Keratinocyte (primary cell): ENCODE results near the gene DUSP23. TPM values are rescaled to one million over a fixed set of nuclear protein-coding genes. Genes with fewer than 3 reads are reported as not detected.

Experiments
- DNase-seq: peaks from one replicate; pipeline ENCODE4 v3.0.0-alpha.2; 2011; ENCODE audit warnings: low read depth, missing footprints, low spot score
- FAIRE-seq: peaks from 2 replicates; lab custom pipeline; 2011; peaks lifted over from hg19 to GRCh38; lab: Jason Lieb, UNC
- H2AFZ ChIP-seq: 2 replicates; pipeline ENCODE4 v1.6.0; 2012; ENCODE audit warnings: low read length, control low read depth, inconsistent platforms; ENCODE audit not compliant: control insufficient read depth
- H3K27ac ChIP-seq: 2 replicates; pipeline ENCODE4 v1.5.1; 2011; ENCODE audit warnings: low read length; ENCODE audit not compliant: control insufficient read depth, insufficient read depth
- H3K27me3 ChIP-seq: 3 replicates; pipeline ENCODE4 v1.6.0; 2011; ENCODE audit warnings: low read length; ENCODE audit not compliant: control insufficient read depth, insufficient read depth; ENCODE audit errors: extremely low read depth
- H3K36me3 ChIP-seq, 2 experiments: 2 replicates in 1 of 2; 3 replicates in 1 of 2; pipeline ENCODE4 v1.5.1; 2011; ENCODE audit warnings: low read length in 2 of 2, mild to moderate bottlenecking in 1 of 2; ENCODE audit not compliant: control insufficient read depth in 2 of 2, insufficient read depth in 2 of 2; ENCODE audit errors: extremely low read depth in 1 of 2
- H3K4me1 ChIP-seq: 3 replicates; pipeline ENCODE4 v1.5.1; 2011; ENCODE audit warnings: low read length; ENCODE audit not compliant: control insufficient read depth, insufficient read depth; ENCODE audit errors: extremely low read depth
- H3K4me2 ChIP-seq: 3 replicates; pipeline ENCODE4 v1.6.0; 2011; ENCODE audit warnings: low read depth, low read length; ENCODE audit not compliant: control insufficient read depth, insufficient read depth; ENCODE audit errors: extremely low read depth
- H3K4me3 ChIP-seq, 3 experiments: fragments of 200-600 bp in 1 of 3; sonication (generic) in 1 of 3; 2 replicates in 2 of 3; 3 replicates in 1 of 3; pipeline ENCODE4 v1.5.1; 2011 to 2016; ENCODE audit warnings: low read length in 3 of 3, mild to moderate bottlenecking in 3 of 3, control low read depth in 2 of 3, inconsistent platforms in 1 of 3, low read depth in 1 of 3, mixed read lengths in 1 of 3, mixed run types in 1 of 3, moderate library complexity in 1 of 3; ENCODE audit not compliant: control insufficient read depth in 2 of 3, insufficient read depth in 2 of 3; ENCODE audit errors: extremely low read depth in 1 of 3
- H3K79me2 ChIP-seq: 2 replicates; pipeline ENCODE4 v1.6.0; 2012; ENCODE audit warnings: low read length; ENCODE audit not compliant: control insufficient read depth, insufficient read depth
- H3K9ac ChIP-seq: 3 replicates; pipeline ENCODE4 v1.6.0; 2011; ENCODE audit warnings: low read length; ENCODE audit not compliant: control insufficient read depth, insufficient read depth; ENCODE audit errors: extremely low read depth
- H3K9me1 ChIP-seq: 3 replicates; pipeline ENCODE4 v1.6.0; 2011; ENCODE audit warnings: low read length; ENCODE audit not compliant: control insufficient read depth, insufficient read depth; ENCODE audit errors: extremely low read depth
- H3K9me3 ChIP-seq: 2 replicates; pipeline ENCODE4 v1.5.1; 2012; ENCODE audit warnings: low read depth, low read length; ENCODE audit not compliant: control insufficient read depth
- H4K20me1 ChIP-seq: 3 replicates; pipeline ENCODE4 v1.6.0; 2011; ENCODE audit warnings: low read length; ENCODE audit not compliant: control insufficient read depth, insufficient read depth; ENCODE audit errors: extremely low read depth
- CTCF ChIP-seq, 3 experiments: IDR thresholded peaks in 1 of 3; conservative IDR thresholded peaks in 1 of 3; optimal IDR thresholded peaks in 1 of 3; 2 replicates in 2 of 3; 3 replicates in 1 of 3; pipeline versions ENCODE3 to v1.5.1; 2011; ENCODE audit warnings: low read length in 3 of 3, mild to moderate bottlenecking in 3 of 3, moderate library complexity in 2 of 3, control low read depth in 1 of 3, inconsistent platforms in 1 of 3; ENCODE audit not compliant: insufficient read depth in 2 of 3; ENCODE audit errors: extremely low read depth in 1 of 3
- EZH2 ChIP-seq: IDR thresholded peaks from one replicate; pipeline ENCODE4 v1.6.1; 2012; ENCODE audit warnings: inconsistent platforms, mild to moderate bottlenecking, low read length, moderate library complexity
- dilution Hi-C: fragments of 300-500 bp; cut with MboI; formaldehyde crosslinking; loops from one replicate; pipeline ENCODE4 v1.7.0; 2020; ENCODE audit warnings: low sequenced_read_pairs; ENCODE audit not compliant: extremely low pct_ligation_motif_present
- polyA plus RNA-seq, 5 experiments: library from polyadenylated mRNA; depleted of rRNA in 3 of 5; stranded (reverse) in 3 of 5; stranded (forward) in 1 of 5; unstranded in 1 of 5; fragments of >200 nt; gene quantifications; 1 replicate in 1 of 5; 2 replicates in 3 of 5; 3 replicates in 1 of 5; pipeline versions ENCODE4 v1.2.1 to v1.2.3, GENCODE V29; 2011 to 2012; ENCODE audit warnings: missing spikeins in 2 of 5, low read depth in 1 of 5, low replicate concordance in 1 of 5

Gene DUSP23
- polyA plus RNA-seq, 1 donor (not counting 4 experiments of a cell fraction or from before 2014, with no cell fraction given): 35.0 TPM

- Histone ChIP-seq H3K9ac (no peak overlapping the region), H3K36me3 (no peaks in the 10 kb centered on the region), H3K9me3 (no peaks in the 10 kb centered on the region), H3K9me1 (no peaks in the 10 kb centered on the region), H3K4me3 (no peak overlapping the region), H3K79me2 (no peaks in the 10 kb centered on the region), H4K20me1 (no peaks in the 10 kb centered on the region), H3K27ac (no peak overlapping the region), H3K4me1 (no peaks in the 10 kb centered on the region), H3K4me2 (no peak overlapping the region), H2AFZ (no peak overlapping the region), H3K27me3 (no peaks in the 10 kb centered on the region)
- dilution Hi-C loops: no loop called here
- TF ChIP-seq CTCF (optimal IDR thresholded peaks at IDR 0.05 in 1 of 3, IDR thresholded peaks at IDR 0.05 in 1 of 3, conservative IDR thresholded peaks at IDR 0.05 in 1 of 3; ENCODE audit: extremely low read depth in 1 of 3, insufficient read depth in 2 of 3, low read length in 3 of 3) (no peak), EZH2 (no peak)
- FAIRE-seq (peak; percentile 9), DNase-seq (no peak)
These were observed 24.2 kb downstream of the DUSP23 start for GRCh38 chr1:159804924-159805323.

GRCh38 chr1:159815926-159816325, 35.2 kb downstream of the DUSP23 start:
- Histone ChIP-seq H3K9me3 (no peaks in the 10 kb centered on the region), H3K27ac (no peak overlapping the region), H3K9me1 (no peaks in the 10 kb centered on the region), H3K9ac (no peak overlapping the region), H3K27me3 (peaks cover 5% of the 10 kb centered on the region), H4K20me1 (no peaks in the 10 kb centered on the region), H3K36me3 (no peaks in the 10 kb centered on the region), H3K4me3 (no peak overlapping the region), H3K79me2 (no peaks in the 10 kb centered on the region), H2AFZ (no peak overlapping the region), H3K4me1 (no peaks in the 10 kb centered on the region), H3K4me2 (no peak overlapping the region)
- FAIRE-seq (no peak), DNase-seq (no peak)
- dilution Hi-C loops: no loop called here
- TF ChIP-seq EZH2 (no peak), CTCF (optimal IDR thresholded peaks at IDR 0.05 in 1 of 3, IDR thresholded peaks at IDR 0.05 in 1 of 3, conservative IDR thresholded peaks at IDR 0.05 in 1 of 3; ENCODE audit: extremely low read depth in 1 of 3, insufficient read depth in 2 of 3, low read length in 3 of 3) (no peak)
